Endothelial cell of umbilical vein (primary cell): Measurements from ENCODE around the gene FGR. TPM values are rescaled to one million over a fixed set of nuclear protein-coding genes. Genes with fewer than 3 reads are reported as not detected.

Experiments used
- Bru-seq: library from RNA; stranded (reverse); fragments of 400-500 nt; gene quantifications from one replicate; lab custom pipeline; 2021; lab: Mats Ljungman, UMichigan
- BruChase-seq, 2 experiments: library from RNA; stranded (reverse); fragments of 400-500 nt; gene quantifications; one replicate each; lab custom pipeline; 2021; lab: Mats Ljungman, UMichigan
- BruUV-seq: library from RNA; stranded (reverse); fragments of 400-500 nt; replicated peaks from 2 replicates; lab custom pipeline; 2021; lab: Mats Ljungman, UMichigan
- CTCF ChIA-PET: fragments of 300-600, 350-600 bp; sonication (Branson Sonifier 250); formaldehyde crosslinking; loops from one replicate; lab custom pipeline; 2021; ENCODE audit warnings: antibody characterized with exemption, inconsistent platforms; lab: Charles Lee
- POLR2A ChIA-PET: fragments of 300-600, 350-600 bp; sonication (Branson Sonifier 250); formaldehyde crosslinking; loops from one replicate; lab custom pipeline; 2021; ENCODE audit warnings: antibody characterized with exemption, inconsistent platforms; lab: Charles Lee
- DNase-seq: peaks from one replicate; pipeline ENCODE4 v3.0.0-alpha.2; 2011; ENCODE audit warnings: low read depth, low spot score
- FAIRE-seq: peaks from 2 replicates; lab custom pipeline; 2011; peaks lifted over from hg19 to GRCh38; lab: Jason Lieb, UNC
- H2AFZ ChIP-seq: 2 replicates; pipeline ENCODE4 v1.6.0; 2012; ENCODE audit warnings: low read depth, low read length, control low read depth, inconsistent platforms
- H3K27ac ChIP-seq: 2 replicates; pipeline ENCODE4 v1.5.1; 2011; ENCODE audit warnings: low read depth, mild to moderate bottlenecking, control low read depth, low read length, moderate library complexity; ENCODE audit not compliant: insufficient read depth
- H3K27me3 ChIP-seq, 2 experiments: 2 replicates each; pipeline versions ENCODE4 v1.6.0 to v1.6.1; 2011; ENCODE audit warnings: low read length in 2 of 2, mixed read lengths in 1 of 2; ENCODE audit not compliant: control insufficient read depth in 2 of 2, insufficient read depth in 2 of 2
- H3K36me3 ChIP-seq, 2 experiments: 2 replicates in 1 of 2; 3 replicates in 1 of 2; pipeline ENCODE4 v1.5.1; 2011; ENCODE audit warnings: low read length in 2 of 2, mild to moderate bottlenecking in 1 of 2, moderate library complexity in 1 of 2; ENCODE audit not compliant: control insufficient read depth in 2 of 2, insufficient read depth in 2 of 2; ENCODE audit errors: extremely low read depth in 1 of 2
- H3K4me1 ChIP-seq: 3 replicates; pipeline ENCODE4 v1.5.1; 2011; ENCODE audit warnings: mild to moderate bottlenecking, low read length; ENCODE audit not compliant: control insufficient read depth, insufficient read depth; ENCODE audit errors: extremely low read depth
- H3K4me2 ChIP-seq: 2 replicates; pipeline ENCODE4 v1.6.1; 2011; ENCODE audit warnings: low read length, control low read depth, mixed read lengths; ENCODE audit not compliant: insufficient read depth
- H3K4me3 ChIP-seq, 3 experiments: fragments of 200-600 bp in 1 of 3; sonication (generic), shearing (Covaris generic) in 1 of 3; replicated peaks in 1 of 3; 2 replicates each; pipeline ENCODE4 v1.5.1; 2011 to 2016; ENCODE audit warnings: control low read depth in 3 of 3, low read length in 3 of 3, mild to moderate bottlenecking in 2 of 3, inconsistent platforms in 1 of 3, low read depth in 1 of 3, moderate library complexity in 1 of 3; ENCODE audit not compliant: insufficient read depth in 1 of 3
- H3K79me2 ChIP-seq: 2 replicates; pipeline ENCODE4 v1.6.0; 2012; ENCODE audit warnings: low read length, inconsistent platforms; ENCODE audit not compliant: control insufficient read depth, insufficient read depth
- H3K9ac ChIP-seq: replicated peaks from 2 replicates; pipeline ENCODE3; 2011; ENCODE audit warnings: low read length, control low read depth; ENCODE audit not compliant: insufficient read depth; ENCODE audit errors: extremely low read depth
- H3K9me1 ChIP-seq: replicated peaks from 3 replicates; pipeline ENCODE4 v1.6.0; 2011; ENCODE audit warnings: mild to moderate bottlenecking, low read length; ENCODE audit not compliant: control insufficient read depth, insufficient read depth; ENCODE audit errors: extremely low read depth
- H3K9me3 ChIP-seq: replicated peaks from 2 replicates; pipeline ENCODE4 v1.5.1; 2012; ENCODE audit warnings: low read length, inconsistent platforms; ENCODE audit not compliant: control insufficient read depth, insufficient read depth
- H4K20me1 ChIP-seq: replicated peaks from 2 replicates; pipeline ENCODE3; 2011; ENCODE audit warnings: mild to moderate bottlenecking, low read length; ENCODE audit not compliant: control insufficient read depth, insufficient read depth; ENCODE audit errors: extremely low read depth
- CTCF ChIP-seq, 2 donors: IDR thresholded peaks; 1 replicate in 1 of 2; 2 replicates in 1 of 2; pipeline ENCODE4 v1.5.1; 2011; ENCODE audit warnings: low read length in 2 of 2, mild to moderate bottlenecking in 2 of 2, moderate library complexity in 2 of 2, control low read depth in 1 of 2, inconsistent platforms in 1 of 2, low read depth in 1 of 2; ENCODE audit not compliant: insufficient read depth in 1 of 2; ENCODE audit errors: extremely low read depth in 1 of 2
- FOS ChIP-seq: IDR thresholded peaks from 2 replicates; pipeline ENCODE4 v1.6.1; 2011; ENCODE audit warnings: mild to moderate bottlenecking, low read length, moderate library complexity, borderline replicate concordance; ENCODE audit not compliant: insufficient read depth
- GATA2 ChIP-seq: IDR thresholded peaks from 2 replicates; pipeline ENCODE4 v1.7.0; 2011; ENCODE audit warnings: low read depth, mild to moderate bottlenecking, moderate library complexity, mixed read lengths, low read length; ENCODE audit not compliant: insufficient read length, insufficient read depth
- JUN ChIP-seq: IDR thresholded peaks from 2 replicates; pipeline ENCODE4 v1.6.1; 2011; ENCODE audit warnings: borderline replicate concordance, low read depth; ENCODE audit not compliant: insufficient read length, insufficient read depth
- POLR2A ChIP-seq: IDR thresholded peaks from 2 replicates; pipeline ENCODE4 v1.6.1; 2012; ENCODE audit warnings: low read depth, mild to moderate bottlenecking, control low read depth, low read length
- dilution Hi-C: fragments of 300-500 bp; cut with MboI; formaldehyde crosslinking; loops from one replicate; pipeline ENCODE4 v1.15.0; 2019; ENCODE audit warnings: low sequenced_read_pairs; ENCODE audit not compliant: extremely low pct_ligation_motif_present
- intact Hi-C: fragments of 100-400 bp; cut with micrococcal nuclease; formaldehyde crosslinking; loops from one replicate; pipeline ENCODE4 v1.10.0; 2022
- long read RNA-seq: library from polyadenylated mRNA; stranded (forward); transcript quantifications from one replicate; pipeline ENCODE4 v2.0.0, GENCODE V29; 2021
- polyA minus RNA-seq, 3 experiments: library from RNA; depleted of rRNA, polyadenylated mRNA; stranded (reverse); fragments of >200 nt; gene quantifications; 1 replicate in 1 of 3; 2 replicates in 2 of 3; pipeline ENCODE4 v1.2.3, GENCODE V29; 2011
- polyA plus RNA-seq, 4 experiments: library from polyadenylated mRNA; depleted of rRNA in 3 of 4; stranded (reverse) in 3 of 4; unstranded in 1 of 4; fragments of >200 nt; gene quantifications; 2 replicates each; pipeline versions ENCODE4 v1.2.1 to v1.2.3, GENCODE V29; 2011 to 2012; ENCODE audit warnings: missing spikeins in 1 of 4
- total RNA-seq: library from RNA; stranded (reverse); gene quantifications from 2 replicates; pipeline ENCODE4 v1.2.3, GENCODE V29; 2021
- TF ChIP-seq, protein P1 (sequence below): IDR thresholded peaks from 2 replicates; pipeline ENCODE4 v1.6.1; 2011; ENCODE audit not compliant: insufficient read depth, insufficient read length

FGR gene
- total RNA-seq (not detected in 2 replicates), polyA plus RNA-seq (0.16 and 0.18 TPM in 2 replicates), polyA minus RNA-seq (0.13 TPM in 1 of 2 replicates, not detected in the other), Bru-seq, nascent RNA (percentile 15 among the genes with signal in this experiment), BruChase-seq, experiment 1, labeled RNA remaining after a 6-hour chase (percentile 15 among the genes with signal in this experiment), BruChase-seq, experiment 2, labeled RNA remaining after a 2-hour chase (percentile 13 among the genes with signal in this experiment)
- 0.07 and 0.08 TPM in 2 replicates for polyA plus RNA-seq (2011; cell fraction: cytosol; rRNA removed)
- polyA plus RNA-seq (2011; cell fraction: nucleus; rRNA removed), result 0.20 and 0.55 TPM in 2 replicates
- not detected in 2 replicates for polyA plus RNA-seq (2012)
- polyA minus RNA-seq (2011; cell fraction: cytosol; rRNA and poly(A)+ RNA removed), result not detected
- polyA minus RNA-seq (2011; cell fraction: nucleus; rRNA and poly(A)+ RNA removed), result not detected in 2 replicates
- long read RNA-seq, partial matches to known transcripts, result 0 of 1 reads
- long read RNA-seq, other reads (novel, unspliced or antisense), result 0 of 1 reads

DNA sequence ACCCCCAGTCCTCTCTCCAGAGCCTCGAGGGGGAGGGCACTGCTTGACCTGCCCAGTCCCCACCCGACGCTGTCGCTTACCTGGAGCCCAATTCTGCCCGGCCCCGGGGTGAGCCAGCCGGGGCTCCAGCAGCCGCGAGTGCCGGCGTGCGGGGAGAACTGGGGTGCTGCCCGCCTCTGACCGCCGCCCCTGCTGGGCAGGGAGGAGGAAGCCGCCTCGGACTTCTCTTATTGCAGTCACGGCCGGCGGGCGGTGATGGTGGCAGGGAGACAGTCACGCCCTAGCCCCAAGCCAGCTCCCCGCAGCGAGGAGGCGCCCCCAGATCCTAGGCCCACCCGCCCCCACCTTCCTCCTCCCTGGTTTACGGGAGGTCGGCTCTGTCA is at the start of gene FGR:
Gene FGR, minus strand, starts transcription at position 201 of the 383 bp plus-strand sequence. CDS start 11,269 bp downstream, outside the sequence.
- H3K27me3 ChIP-seq, result no peaks in the 10 kb centered on the region
- peak within 1 kb of the TSS; percentile 60 for H3K9ac ChIP-seq
- H3K36me3 ChIP-seq, result no peaks in the 10 kb centered on the region
- H2AFZ ChIP-seq, result peak within 1 kb of the TSS; percentile 91
- no peak within 1 kb of the TSS for H3K27ac ChIP-seq
- H3K9me3 ChIP-seq, result no peaks in the 10 kb centered on the region
- H3K79me2 ChIP-seq, result no peaks in the 10 kb centered on the region
- peaks cover 26% of the 10 kb centered on the region for H3K4me1 ChIP-seq
- ChIA-PET POLR2A (no interaction called here), CTCF (no interaction called here)
- intact Hi-C loops, result no loop called here
- BruUV-seq, result no TSS peak
- no peak for TF ChIP-seq FOS
- TF ChIP-seq JUN, result no peak
- TF ChIP-seq, protein P1, sequence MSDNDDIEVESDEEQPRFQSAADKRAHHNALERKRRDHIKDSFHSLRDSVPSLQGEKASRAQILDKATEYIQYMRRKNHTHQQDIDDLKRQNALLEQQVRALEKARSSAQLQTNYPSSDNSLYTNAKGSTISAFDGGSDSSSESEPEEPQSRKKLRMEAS, result no peak
- TF ChIP-seq POLR2A, result no peak
- no peak for TF ChIP-seq CTCF (IDR thresholded peaks at IDR 0.05; ENCODE audit: extremely low read depth in 1 of 2, insufficient read depth in 1 of 2, low read depth in 1 of 2, low read length in 2 of 2)
- TF ChIP-seq GATA2, result no peak
- no peaks in the 10 kb centered on the region for H4K20me1 ChIP-seq
- no peak for FAIRE-seq
- H3K4me2 ChIP-seq, result peak within 1 kb of the TSS; percentile 75
- peak within 1 kb of the TSS; percentile 35 to 50 (median 37) for H3K4me3 ChIP-seq
- DNase-seq, result no peak
- dilution Hi-C loops, result no loop called here
- H3K9me1 ChIP-seq, result no peaks in the 10 kb centered on the region
